ENCODE measurements around the gene RAC2. TPM values are rescaled to one million over a fixed set of nuclear protein-coding genes. Genes with fewer than 3 reads are reported as not detected.

Gene RAC2
- total RNA-seq, 5 donors from 2014 or later (not counting 1 experiment from before 2014, with no cell fraction given): 353 to 413 (median 385) TPM

GRCh38 chr22:37288521-37288920 lies 44.5 kb upstream of the RAC2 start:
- CTCF ChIA-PET: no interaction called here
- 100% methylated on average over 6 of the region's 7 CpGs for WGBS (ENCODE audit: insufficient coverage)
- Histone ChIP-seq H3K36me3 (ENCODE audit: control insufficient read depth in 2 of 2, extremely low read depth in 1 of 2, insufficient read depth in 1 of 2, low read length in 1 of 2) (peaks cover 35 to 71% of the 10 kb centered on the region in 2 donors), H3K4me1 (ENCODE audit: control insufficient read depth in 1 of 2, extremely low read depth in 1 of 2, insufficient read depth in 2 of 2, low read length in 2 of 2) (peaks cover 2 to 78% of the 10 kb centered on the region in 2 experiments), H3K27ac (ENCODE audit: low read length) (no peak overlapping the region), H3K9me3 (no peaks in the 10 kb centered on the region), H3K27me3 (replicated peaks in 1 of 2; ENCODE audit: control insufficient read depth in 2 of 2, extremely low read depth in 1 of 2, insufficient read depth in 2 of 2, low read length in 1 of 2) (no peaks in the 10 kb centered on the region), H3K4me3 (ENCODE audit: control insufficient read depth in 1 of 2, extremely low read depth in 1 of 2, low read length in 1 of 2) (peak overlapping the region in 1 of 2 donors; percentile 10)
- ATAC-seq (replicated peaks in 1 of 4) (no peak), DNase-seq (no peak)
- no peaks in the 10 kb centered on the region for H3K9me3 Mint-ChIP-seq
- peak overlapping the region; percentile 68 to 73 for H3K27ac Mint-ChIP-seq
- H3K27me3 Mint-ChIP-seq: no peaks in the 10 kb centered on the region
- H3K4me3 Mint-ChIP-seq: peak overlapping the region in 1 of 3 donors; percentile 25
- POLR2A ChIA-PET: no interaction called here
- peaks cover 86 to 92% (median 87%) of the 10 kb centered on the region in 3 donors for H3K4me1 Mint-ChIP-seq
- H3K36me3 Mint-ChIP-seq: peaks cover 59% of the 10 kb centered on the region

- Histone ChIP-seq H3K9me3 (no peaks in the 10 kb centered on the region), H3K27me3 (replicated peaks in 1 of 2; ENCODE audit: control insufficient read depth in 2 of 2, extremely low read depth in 1 of 2, insufficient read depth in 2 of 2, low read length in 1 of 2) (no peaks in the 10 kb centered on the region), H3K36me3 (ENCODE audit: control insufficient read depth in 2 of 2, extremely low read depth in 1 of 2, insufficient read depth in 1 of 2, low read length in 1 of 2) (peaks cover 30 to 62% of the 10 kb centered on the region in 2 donors), H3K27ac (ENCODE audit: low read length) (no peak overlapping the region), H3K4me3 (ENCODE audit: control insufficient read depth in 1 of 2, extremely low read depth in 1 of 2, low read length in 1 of 2) (no peak overlapping the region), H3K4me1 (ENCODE audit: control insufficient read depth in 1 of 2, extremely low read depth in 1 of 2, insufficient read depth in 2 of 2, low read length in 2 of 2) (peaks cover 2 to 78% of the 10 kb centered on the region in 2 experiments)
- peak overlapping the region; percentile 75 to 83 for H3K27ac Mint-ChIP-seq
- ChIA-PET CTCF (no interaction called here), POLR2A (no interaction called here)
- H3K4me3 Mint-ChIP-seq: peak overlapping the region in 1 of 3 donors; percentile 98
- H3K4me1 Mint-ChIP-seq: peaks cover 78 to 91% (median 81%) of the 10 kb centered on the region in 3 donors
- no peak for DNase-seq
- no peaks in the 10 kb centered on the region for H3K9me3 Mint-ChIP-seq
- no peaks in the 10 kb centered on the region for H3K27me3 Mint-ChIP-seq
- WGBS (ENCODE audit: insufficient coverage): 87% methylated on average over 8 of the region's 10 CpGs
- peaks cover 56% of the 10 kb centered on the region for H3K36me3 Mint-ChIP-seq
- no peak for ATAC-seq (replicated peaks in 1 of 4)
These were observed 43.5 kb upstream of the RAC2 start for GRCh38 chr22:37287550-37287951.

DNA sequence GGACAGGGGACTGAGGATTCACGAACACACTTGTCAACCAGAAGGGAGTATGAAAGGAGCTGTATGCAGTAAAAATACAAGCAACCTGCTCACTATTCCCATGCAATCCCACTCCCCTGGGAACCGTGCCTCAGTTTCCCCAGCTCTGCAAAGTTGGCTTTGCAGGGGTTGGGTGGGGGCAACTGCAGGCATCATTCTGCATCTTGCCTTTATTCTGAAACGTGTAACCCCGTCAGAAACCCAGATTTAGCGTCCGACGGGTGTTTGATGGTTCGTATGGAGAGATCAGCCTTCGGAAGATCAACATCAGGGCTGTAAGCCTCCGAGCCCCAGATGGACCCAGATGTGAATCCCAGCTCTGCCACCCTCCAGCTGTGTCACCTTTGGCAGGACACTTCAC lies 41.9 kb upstream of the RAC2 start:
- peaks cover 72 to 85% (median 80%) of the 10 kb centered on the region in 3 donors for H3K4me1 Mint-ChIP-seq
- H3K36me3 Mint-ChIP-seq: peaks cover 43% of the 10 kb centered on the region
- Histone ChIP-seq H3K4me1 (ENCODE audit: control insufficient read depth in 1 of 2, extremely low read depth in 1 of 2, insufficient read depth in 2 of 2, low read length in 2 of 2) (peaks cover 2 to 77% of the 10 kb centered on the region in 2 experiments), H3K36me3 (ENCODE audit: control insufficient read depth in 2 of 2, extremely low read depth in 1 of 2, insufficient read depth in 1 of 2, low read length in 1 of 2) (peaks cover 27 to 46% of the 10 kb centered on the region in 2 donors), H3K4me3 (ENCODE audit: control insufficient read depth in 1 of 2, extremely low read depth in 1 of 2, low read length in 1 of 2) (no peak overlapping the region), H3K27ac (ENCODE audit: low read length) (no peak overlapping the region), H3K9me3 (no peaks in the 10 kb centered on the region), H3K27me3 (replicated peaks in 1 of 2; ENCODE audit: control insufficient read depth in 2 of 2, extremely low read depth in 1 of 2, insufficient read depth in 2 of 2, low read length in 1 of 2) (no peaks in the 10 kb centered on the region)
- H3K27me3 Mint-ChIP-seq: no peaks in the 10 kb centered on the region
- H3K27ac Mint-ChIP-seq: peak overlapping the region; percentile 59 to 99
- H3K9me3 Mint-ChIP-seq: no peaks in the 10 kb centered on the region
- ChIA-PET CTCF (interaction anchor here in 1 of 2 donors (0.7 kb wide), 1 partner anchor 144 kb away, joined by 4 read pairs; no protein-coding TSS in a partner anchor), POLR2A (no interaction called here)
- ATAC-seq (replicated peaks in 1 of 4) (no peak), DNase-seq (no peak)
- 92% methylated on average over 8 of the region's 10 CpGs for WGBS (ENCODE audit: insufficient coverage)
- H3K4me3 Mint-ChIP-seq: peak overlapping the region; percentile 34 to 98 (median 94)

DNA sequence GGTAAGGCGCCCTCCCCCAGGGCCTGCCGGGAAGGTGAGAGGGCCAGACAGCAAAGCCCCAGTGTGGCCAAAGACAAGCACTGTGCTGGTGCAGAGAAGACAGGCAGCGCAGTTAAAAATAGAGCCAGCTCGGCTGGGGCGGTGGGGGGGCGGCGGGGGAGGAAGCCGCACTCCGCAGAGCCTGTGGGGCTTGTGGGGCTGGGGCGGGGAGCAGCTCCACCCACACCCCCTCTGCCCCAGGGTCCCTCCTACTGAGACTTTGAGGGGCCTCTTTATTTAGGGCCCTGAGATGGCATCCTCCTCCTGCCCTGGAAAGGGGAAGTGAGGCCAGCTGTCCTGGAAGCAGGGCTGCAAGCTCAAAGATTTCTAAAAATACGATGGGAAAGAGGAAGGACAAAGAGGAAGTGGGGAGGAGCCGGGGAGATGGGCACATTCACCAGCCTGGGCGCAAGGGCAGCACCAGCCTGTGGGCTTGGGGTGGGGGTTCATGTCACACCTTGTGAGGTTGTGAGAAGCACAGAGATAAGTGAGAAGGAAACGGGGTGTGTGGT lies 40.8 kb upstream of the RAC2 start:
- H3K4me3 Mint-ChIP-seq: peak overlapping the region; percentile 94 to 98 (median 95)
- peak; percentile 68 to 77 (median 72) for ATAC-seq (replicated peaks in 1 of 4)
- no peaks in the 10 kb centered on the region for H3K9me3 Mint-ChIP-seq
- H3K27ac Mint-ChIP-seq: peak overlapping the region; percentile 98 to 99
- ChIA-PET CTCF (interaction anchor here (0.7 to 1.2 kb wide), 2 partner anchors 25 to 42 kb away, joined by 5 to 6 read pairs; no protein-coding TSS in a partner anchor), POLR2A (no interaction called here)
- H3K27me3 Mint-ChIP-seq: no peaks in the 10 kb centered on the region
- Histone ChIP-seq H3K4me1 (ENCODE audit: control insufficient read depth in 1 of 2, extremely low read depth in 1 of 2, insufficient read depth in 2 of 2, low read length in 2 of 2) (peaks cover 2 to 77% of the 10 kb centered on the region in 2 experiments), H3K27ac (ENCODE audit: low read length) (peak overlapping the region; percentile 74), H3K9me3 (no peaks in the 10 kb centered on the region), H3K27me3 (replicated peaks in 1 of 2; ENCODE audit: control insufficient read depth in 2 of 2, extremely low read depth in 1 of 2, insufficient read depth in 2 of 2, low read length in 1 of 2) (no peaks in the 10 kb centered on the region), H3K4me3 (ENCODE audit: control insufficient read depth in 1 of 2, extremely low read depth in 1 of 2, low read length in 1 of 2) (peak overlapping the region; percentile 85 to 98), H3K36me3 (ENCODE audit: control insufficient read depth in 2 of 2, extremely low read depth in 1 of 2, insufficient read depth in 1 of 2, low read length in 1 of 2) (peaks cover 21 to 37% of the 10 kb centered on the region in 2 donors)
- peak in 33 of 35 experiments; percentile 23 to 72 (median 58) for DNase-seq
- peaks cover 38% of the 10 kb centered on the region for H3K36me3 Mint-ChIP-seq
- whole genome bisulfite sequencing (ENCODE audit: insufficient coverage): 0% methylated on average over 3 of the region's 14 CpGs
- H3K4me1 Mint-ChIP-seq: peaks cover 61 to 76% (median 75%) of the 10 kb centered on the region in 3 donors

DNA sequence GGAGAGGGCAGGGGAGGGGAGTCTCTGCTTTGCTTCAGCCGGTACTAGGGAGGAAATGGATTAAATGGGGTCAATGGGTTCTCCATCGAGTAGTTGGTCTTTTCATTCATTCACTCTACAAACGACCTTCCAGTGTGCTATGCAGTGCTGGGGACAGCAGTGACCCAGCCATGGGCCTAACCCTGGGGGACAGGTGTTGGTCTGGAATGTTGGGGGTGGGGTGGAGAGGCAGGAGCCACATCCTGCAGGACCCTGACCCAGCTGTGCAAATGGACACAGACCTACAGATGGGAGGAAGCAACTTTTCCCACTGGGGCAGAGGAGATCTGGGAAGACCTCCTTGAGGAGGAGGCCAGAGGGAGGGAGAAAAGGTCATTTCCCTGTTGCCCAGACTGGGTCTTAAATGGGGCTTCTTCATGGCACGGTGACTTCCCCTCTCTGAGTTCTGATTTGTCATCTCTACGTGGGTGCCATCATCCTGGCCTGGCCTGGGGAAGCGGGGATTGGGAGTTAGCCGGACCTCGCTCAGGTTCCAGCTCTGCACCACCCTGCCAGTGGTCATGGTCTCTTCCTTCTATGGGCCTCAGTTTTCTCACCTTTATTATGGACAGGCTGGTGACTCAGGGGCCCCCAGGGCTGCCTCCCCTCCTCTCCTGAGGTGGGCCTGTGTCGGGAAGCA lies 40.2 kb upstream of the RAC2 start:
- 5% methylated on average over 5 of the region's 9 CpGs for WGBS (ENCODE audit: insufficient coverage)
- no peak for ATAC-seq (replicated peaks in 1 of 4)
- H3K4me1 ChIP-seq (ENCODE audit: control insufficient read depth in 1 of 2, extremely low read depth in 1 of 2, insufficient read depth in 2 of 2, low read length in 2 of 2): peaks cover 2 to 77% of the 10 kb centered on the region in 2 experiments

DNA sequence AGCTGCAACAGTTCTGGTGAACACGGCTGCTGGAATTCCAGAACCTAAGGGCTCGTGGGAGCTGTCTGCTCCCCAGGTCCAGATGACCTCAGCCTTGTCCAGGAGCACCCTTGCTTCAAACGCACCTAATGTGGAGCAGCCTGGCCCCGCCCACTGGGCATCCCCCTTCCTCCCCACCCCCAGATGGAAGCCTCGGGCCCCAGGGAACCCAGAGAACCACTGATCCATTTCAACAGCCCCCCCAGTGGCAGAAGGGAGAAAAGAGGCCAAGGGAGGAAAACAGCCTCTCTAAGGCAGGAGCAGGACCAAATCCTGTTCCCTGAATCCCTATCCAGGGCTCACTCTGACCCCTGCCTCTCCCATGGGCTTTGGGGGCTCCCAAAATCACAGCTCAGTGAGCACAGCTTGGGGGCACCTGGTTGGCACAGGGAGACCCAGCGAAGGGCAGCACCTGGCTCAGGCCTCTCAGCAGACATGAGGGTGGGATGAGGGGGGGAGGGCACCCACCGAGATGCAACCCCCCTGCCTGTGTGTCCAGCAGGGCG lies 39.4 kb upstream of the RAC2 start:
- Mint-ChIP-seq H3K36me3 (peaks cover 25% of the 10 kb centered on the region), H3K4me3 (peak overlapping the region; percentile 94 to 98 (median 95)), H3K9me3 (no peaks in the 10 kb centered on the region), H3K4me1 (peaks cover 47 to 74% (median 73%) of the 10 kb centered on the region in 3 donors), H3K27ac (peak overlapping the region; percentile 98 to 99), H3K27me3 (no peaks in the 10 kb centered on the region)
- WGBS (ENCODE audit: insufficient coverage): 17% methylated on average over 4 of the region's 8 CpGs
- ChIA-PET CTCF (interaction anchor here in 1 of 2 donors (0.7 kb wide), 1 partner anchor 22 kb away, joined by 7 read pairs; no protein-coding TSS in a partner anchor), POLR2A (no interaction called here)
- peak in 27 of 35 experiments; percentile 27 to 81 (median 51) for DNase-seq
- peaks cover 2 to 76% of the 10 kb centered on the region in 2 experiments for H3K4me1 ChIP-seq (ENCODE audit: control insufficient read depth in 1 of 2, extremely low read depth in 1 of 2, insufficient read depth in 2 of 2, low read length in 2 of 2)
- H3K27me3 ChIP-seq (replicated peaks in 1 of 2; ENCODE audit: control insufficient read depth in 2 of 2, extremely low read depth in 1 of 2, insufficient read depth in 2 of 2, low read length in 1 of 2): no peaks in the 10 kb centered on the region
- no peaks in the 10 kb centered on the region for H3K9me3 ChIP-seq
- H3K36me3 ChIP-seq (ENCODE audit: control insufficient read depth in 2 of 2, extremely low read depth in 1 of 2, insufficient read depth in 1 of 2, low read length in 1 of 2): peaks cover 9 to 26% of the 10 kb centered on the region in 2 donors
- peak in 2 of 4 experiments; percentile 34 to 45 for ATAC-seq (replicated peaks in 1 of 4)
- H3K27ac ChIP-seq (ENCODE audit: low read length): peak overlapping the region; percentile 74
- H3K4me3 ChIP-seq (ENCODE audit: control insufficient read depth in 1 of 2, extremely low read depth in 1 of 2, low read length in 1 of 2): peak overlapping the region; percentile 85 to 98

More for the DNA sequence above, 40.2 kb upstream of the RAC2 start:
- H3K27ac Mint-ChIP-seq: peak overlapping the region; percentile 98 to 99
- DNase-seq: no peak
- H3K27me3 Mint-ChIP-seq: no peaks in the 10 kb centered on the region
- CTCF ChIA-PET: interaction anchor here (0.7 to 1.2 kb wide), 2 partner anchors 24 to 42 kb away, joined by 5 to 6 read pairs; no protein-coding TSS in a partner anchor
- POLR2A ChIA-PET: no interaction called here
- H3K9me3 ChIP-seq: no peaks in the 10 kb centered on the region
- H3K9me3 Mint-ChIP-seq: no peaks in the 10 kb centered on the region
- H3K36me3 Mint-ChIP-seq: peaks cover 32% of the 10 kb centered on the region
- H3K27ac ChIP-seq (ENCODE audit: low read length): peak overlapping the region; percentile 74
- no peaks in the 10 kb centered on the region for H3K27me3 ChIP-seq (replicated peaks in 1 of 2; ENCODE audit: control insufficient read depth in 2 of 2, extremely low read depth in 1 of 2, insufficient read depth in 2 of 2, low read length in 1 of 2)
- H3K4me3 Mint-ChIP-seq: peak overlapping the region; percentile 94 to 98 (median 95)
- H3K4me1 Mint-ChIP-seq: peaks cover 55 to 76% (median 75%) of the 10 kb centered on the region in 3 donors
- H3K36me3 ChIP-seq (ENCODE audit: control insufficient read depth in 2 of 2, extremely low read depth in 1 of 2, insufficient read depth in 1 of 2, low read length in 1 of 2): peaks cover 16 to 31% of the 10 kb centered on the region in 2 donors
- H3K4me3 ChIP-seq (ENCODE audit: control insufficient read depth in 1 of 2, extremely low read depth in 1 of 2, low read length in 1 of 2): peak overlapping the region; percentile 85 to 98
